HT-29 (cell line): ENCODE data around the gene GDA. TPM values are rescaled to one million over a fixed set of nuclear protein-coding genes. Genes with fewer than 3 reads are reported as not detected.

ENCODE experiments used
- DNase-seq: peaks from one replicate; pipeline ENCODE4 v3.0.0-alpha.2; 2015; ENCODE audit warnings: low spot score
- total RNA-seq: library from RNA; depleted of rRNA; stranded (reverse); fragments of >200 nt; shearing (Covaris generic); gene quantifications from 2 replicates; pipeline ENCODE4 v1.2.3, GENCODE V29; 2014

The GDA gene
- total RNA-seq, 1 experiment from 2014 or later: 45.4 TPM

DNA sequence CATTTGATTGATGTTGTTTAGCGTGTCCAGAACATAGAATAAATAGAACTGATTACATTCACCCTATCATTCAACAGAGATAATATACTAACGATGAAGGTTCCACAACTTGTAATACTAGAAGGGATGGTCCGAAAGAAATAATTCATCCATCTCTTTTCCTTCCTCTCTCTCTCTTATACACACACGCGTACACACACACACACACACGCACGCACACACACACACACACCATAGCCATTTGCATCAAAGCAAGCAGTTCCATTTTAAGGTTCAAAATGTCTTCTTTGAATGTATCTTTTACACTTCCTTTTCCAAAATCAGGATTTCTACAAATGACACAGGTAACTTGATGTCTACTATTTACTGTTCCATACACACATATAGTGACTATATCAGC lies 887 bp downstream of the GDA start:
- DNase-seq: peak; percentile 61

DNA sequence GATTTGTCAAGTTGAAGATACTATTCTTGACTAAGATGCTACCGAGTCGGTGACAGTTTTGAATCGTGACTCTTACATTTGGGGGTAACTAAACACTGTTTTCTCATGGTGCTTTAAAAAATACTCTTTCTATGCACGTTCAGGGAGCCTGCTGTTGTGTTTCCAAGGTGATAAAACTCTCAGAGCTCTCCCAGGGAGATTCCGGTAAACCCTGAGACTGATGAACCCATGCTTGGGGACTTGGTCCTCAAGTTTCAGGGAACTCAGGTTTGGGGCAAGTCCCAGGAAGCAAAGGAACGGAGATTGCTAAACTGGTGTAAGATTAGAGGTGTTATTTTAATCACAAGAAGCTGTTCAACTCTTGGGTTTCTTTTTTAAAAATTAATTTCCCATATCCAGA lies 1.4 kb downstream of the GDA start:
- peak; percentile 62 for DNase-seq

DNA sequence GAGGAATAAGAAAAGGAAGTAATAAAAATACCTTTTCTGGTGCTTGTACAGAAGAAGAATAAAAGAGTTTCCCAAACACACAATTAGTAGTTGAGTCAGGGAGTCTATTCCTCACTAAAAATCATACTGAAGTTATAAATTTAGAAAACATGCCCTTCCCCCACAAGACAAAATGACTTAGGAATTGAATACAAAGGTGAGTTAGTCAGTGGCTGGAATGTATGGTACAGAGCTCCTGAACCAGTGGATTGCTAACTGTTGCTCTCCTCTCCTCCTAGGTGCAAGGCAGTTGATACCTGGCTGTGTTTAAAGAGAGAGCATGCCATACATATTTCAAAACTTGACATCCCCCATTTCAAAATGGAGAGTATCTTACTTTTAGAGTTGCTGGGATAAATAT lies 1.9 kb downstream of the GDA start:
- peak; percentile 62 for DNase-seq

DNA sequence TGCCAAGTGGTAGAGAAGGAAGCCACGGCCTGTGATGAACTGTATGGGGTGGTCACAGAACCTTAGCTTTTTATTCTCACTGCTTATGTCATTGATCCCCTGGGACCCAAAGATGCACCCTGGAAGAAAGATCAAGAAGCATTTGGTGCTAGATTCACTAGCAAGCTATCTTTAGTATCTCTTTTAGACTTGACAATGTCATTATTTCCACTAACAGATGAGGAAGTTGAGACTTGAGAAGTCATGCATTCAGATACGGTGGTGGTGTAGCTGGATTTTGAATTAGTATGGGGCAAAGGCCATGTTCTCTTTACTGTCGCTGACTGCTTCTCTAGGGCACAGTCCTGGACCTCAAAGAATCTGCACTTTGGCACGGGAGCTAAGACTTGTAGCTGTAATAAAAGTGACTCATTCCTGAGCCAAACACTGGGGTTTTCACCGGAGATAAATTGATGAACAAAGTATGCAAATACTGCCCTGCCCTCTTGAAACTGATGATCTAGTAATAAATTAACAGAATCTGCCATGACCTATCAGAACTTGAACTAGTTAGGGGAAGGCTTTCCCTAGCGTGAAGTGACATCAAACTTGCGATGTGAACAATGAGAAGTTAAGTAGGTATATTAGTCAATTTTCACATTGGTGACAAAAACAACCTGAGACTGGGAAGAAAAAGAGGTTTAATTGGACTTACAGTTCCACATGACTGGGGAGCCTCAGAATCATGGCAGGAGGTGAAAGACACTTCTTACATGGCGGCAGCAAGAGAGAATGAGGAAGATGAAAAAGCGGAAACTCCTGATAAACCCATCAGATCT lies 5.4 kb downstream of the GDA start:
- DNase-seq: peak; percentile 89

DNA sequence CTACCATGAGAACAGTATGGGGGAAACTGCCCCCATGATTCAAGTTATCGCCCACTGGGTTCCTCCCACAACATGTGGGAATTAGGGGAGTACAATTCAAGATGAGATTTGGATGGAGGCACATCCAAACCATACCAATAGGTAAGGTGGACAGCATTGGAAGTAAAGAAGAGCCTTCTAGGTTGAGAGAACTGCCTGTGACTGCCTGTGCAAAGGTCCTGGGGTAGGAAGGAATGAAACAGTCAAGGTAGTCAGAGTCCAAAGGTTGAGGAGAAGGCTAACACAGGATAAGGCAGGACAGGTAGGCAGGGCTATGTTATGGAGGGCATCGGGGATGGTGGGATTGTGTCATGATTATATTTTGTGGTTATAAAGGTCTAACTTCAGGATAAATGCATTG lies 6.1 kb downstream of the GDA start:
- no peak for DNase-seq

DNA sequence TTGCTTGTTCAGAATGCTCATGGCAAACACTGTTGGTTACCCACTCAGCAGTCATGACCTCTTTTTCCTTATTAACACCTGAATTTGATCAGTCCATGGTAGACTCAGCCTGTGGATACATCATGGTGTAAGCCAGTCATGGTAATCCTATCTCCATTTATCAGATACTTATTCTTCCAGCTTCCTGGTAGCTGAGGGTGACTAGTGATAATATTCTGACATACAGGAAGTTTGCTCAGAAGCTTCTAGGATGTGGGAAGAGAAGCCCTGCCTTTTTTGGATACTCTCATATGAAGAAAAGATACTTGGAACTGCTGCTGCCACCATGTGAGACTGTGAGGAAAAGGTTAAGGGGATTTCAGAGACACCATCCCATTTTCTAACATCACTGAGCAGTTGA lies 7.3 kb downstream of the GDA start:
- no peak for DNase-seq

DNA sequence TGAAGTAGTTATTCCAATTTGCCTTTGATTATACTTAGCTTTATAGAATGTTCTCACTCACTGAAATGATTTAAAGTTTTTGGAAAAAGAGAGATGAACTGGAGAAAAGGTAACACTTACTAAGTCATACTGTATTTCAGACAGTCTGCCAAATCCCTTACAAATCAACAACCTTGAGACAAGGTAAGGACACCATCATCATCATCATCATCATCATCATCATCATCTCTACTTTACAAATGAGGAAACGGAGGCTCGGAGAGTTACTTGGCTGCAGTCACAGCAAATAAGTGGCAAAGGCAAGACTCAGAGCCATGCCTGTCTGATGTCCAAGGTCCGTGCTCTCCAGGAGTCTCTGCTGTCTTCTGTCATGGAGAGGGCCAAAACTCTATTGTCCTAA lies 9.4 kb downstream of the GDA start:
- DNase-seq: no peak

DNA sequence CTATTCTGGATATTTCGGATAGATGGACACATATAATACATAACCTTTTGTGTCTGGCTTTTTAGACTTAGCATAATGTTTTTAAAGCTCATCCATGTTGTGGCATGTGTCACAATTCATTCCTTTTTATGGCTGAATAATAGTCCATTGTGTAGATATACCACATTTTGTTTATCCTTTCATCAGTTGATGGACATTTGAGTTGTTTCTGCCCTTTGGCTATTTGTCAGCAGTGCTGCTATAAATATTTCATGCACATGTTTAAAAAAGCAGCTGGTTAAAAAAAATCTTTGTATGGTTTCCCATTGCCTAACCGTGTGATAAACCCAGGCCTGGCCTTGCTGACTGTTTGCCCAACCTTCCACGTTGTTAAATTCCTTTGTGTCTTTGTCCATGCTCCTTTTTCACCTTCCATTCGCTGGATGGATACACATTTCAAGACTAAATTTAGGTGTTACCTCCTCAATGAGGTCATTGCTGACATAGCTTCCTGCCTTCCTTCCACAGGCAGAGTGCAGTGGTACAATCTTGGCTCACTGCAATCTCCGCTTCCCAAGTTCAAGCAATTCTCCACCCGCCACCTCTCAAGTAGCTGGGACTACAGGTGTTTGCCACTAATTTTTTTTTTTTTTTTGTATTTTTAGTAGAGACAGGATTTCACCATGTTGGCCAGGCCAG lies 11.3 kb downstream of the GDA start:
- DNase-seq: no peak

DNA sequence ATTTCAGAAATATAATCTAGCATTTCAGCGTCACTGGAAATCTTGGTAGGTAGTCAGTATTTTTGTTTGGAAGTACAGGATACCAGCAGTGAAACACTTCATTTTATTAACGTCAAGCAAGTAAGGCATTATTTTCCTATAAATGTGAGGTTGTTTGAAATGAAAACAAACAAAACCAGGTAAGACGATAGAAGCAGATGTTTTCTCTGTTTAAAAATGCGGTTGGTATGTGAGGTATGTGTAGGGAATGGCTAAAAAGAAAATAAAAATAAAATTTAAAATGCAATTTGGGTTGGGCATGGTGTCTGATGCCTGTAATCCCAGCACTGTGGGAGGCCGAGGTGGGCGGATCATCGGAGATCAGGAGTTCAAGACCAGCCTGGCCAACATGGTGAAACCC lies 16.1 kb downstream of the GDA start:
- no peak for DNase-seq

DNA sequence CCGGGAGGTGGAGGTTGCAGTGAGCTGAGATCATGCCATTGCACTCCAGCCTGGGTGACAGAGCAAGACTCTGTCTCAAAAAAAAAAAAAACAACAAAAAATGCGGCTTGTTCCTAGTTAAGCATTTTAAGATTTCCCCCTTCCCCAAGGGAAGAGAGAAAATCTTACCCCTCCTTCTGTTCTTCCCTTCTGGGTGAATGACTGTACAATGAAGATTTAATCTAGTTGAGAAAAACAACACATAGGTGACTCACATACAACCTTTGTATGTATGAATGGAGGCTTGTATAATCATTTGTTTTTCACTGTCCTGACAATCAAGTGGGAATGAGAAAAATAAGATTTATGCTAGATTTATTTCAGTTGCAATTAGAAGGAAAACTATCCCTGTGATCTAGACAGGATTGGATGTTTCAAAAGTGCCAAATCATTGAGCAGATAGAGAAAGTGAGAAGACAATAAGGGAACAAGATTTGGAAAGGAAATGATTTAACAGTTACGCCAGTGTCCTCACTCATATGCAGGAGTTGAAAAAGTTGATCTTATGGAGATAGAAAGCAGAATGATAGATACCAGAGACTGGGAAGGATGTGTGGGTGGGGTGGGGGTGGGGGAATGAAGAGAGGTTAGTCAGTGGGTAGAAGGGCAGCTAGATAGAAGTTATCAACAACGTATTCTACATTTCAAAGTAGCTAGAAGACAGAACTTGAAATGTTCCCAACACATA lies 16.7 kb downstream of the GDA start:
- DNase-seq: no peak

DNA sequence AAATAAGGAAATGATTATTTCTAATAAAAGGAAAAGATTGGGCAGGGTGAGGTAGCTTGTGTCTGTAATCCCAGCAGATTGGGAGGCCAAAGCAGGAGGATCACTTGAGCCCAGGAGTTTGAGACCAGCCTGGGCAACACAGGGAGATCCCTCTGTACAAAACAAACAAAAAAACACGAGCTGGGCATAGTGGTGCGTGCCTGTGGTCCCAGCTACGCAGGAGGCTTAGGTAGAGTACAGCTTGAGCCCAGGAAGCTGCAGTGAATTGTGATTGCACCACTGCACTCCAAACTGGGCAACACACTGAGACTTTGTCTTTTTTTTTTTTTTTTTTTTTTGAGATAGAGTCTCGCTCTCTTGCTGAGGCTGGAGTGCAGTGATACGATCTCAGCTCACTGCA lies 18.8 kb downstream of the GDA start:
- no peak for DNase-seq

DNA sequence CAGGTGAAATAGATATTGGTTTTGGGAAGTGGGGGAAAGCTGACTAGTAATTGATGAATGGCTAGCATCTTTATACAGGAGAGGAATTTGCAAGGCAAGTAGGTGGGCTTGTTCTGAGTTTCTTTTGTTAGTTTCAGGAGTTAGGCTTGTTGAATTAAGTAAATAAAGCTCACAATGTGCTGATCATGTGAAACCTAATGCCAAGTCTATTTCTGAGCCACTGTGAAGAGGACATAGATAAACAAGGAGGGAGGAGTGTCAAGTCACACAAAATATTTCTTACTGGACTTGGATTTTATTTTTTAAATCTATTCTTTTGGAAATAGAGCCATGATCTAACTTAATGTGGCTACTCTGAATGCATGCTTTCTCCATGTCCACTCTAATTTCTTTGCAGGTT lies 19.9 kb downstream of the GDA start:
- no peak for DNase-seq

DNA sequence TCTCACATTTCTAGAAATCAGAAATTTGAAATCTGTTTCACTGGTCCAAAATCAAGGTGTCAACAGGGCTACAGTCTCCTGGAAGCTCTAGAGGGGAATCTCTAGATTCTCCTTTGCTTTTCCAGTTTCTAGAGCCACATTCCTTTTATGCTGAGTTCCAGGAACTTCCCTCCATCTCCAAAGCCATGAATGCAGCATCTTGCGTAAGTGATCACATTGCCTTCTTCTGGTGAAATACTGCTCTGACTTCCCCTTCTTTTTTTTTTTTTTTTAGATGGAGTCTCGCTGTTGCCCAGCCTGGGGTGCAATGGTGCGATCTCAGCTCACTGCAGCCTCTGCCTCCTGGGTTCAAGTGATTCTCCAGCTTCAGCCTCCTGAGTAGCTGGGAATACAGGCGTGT lies 23.8 kb downstream of the GDA start:
- no peak for DNase-seq

DNA sequence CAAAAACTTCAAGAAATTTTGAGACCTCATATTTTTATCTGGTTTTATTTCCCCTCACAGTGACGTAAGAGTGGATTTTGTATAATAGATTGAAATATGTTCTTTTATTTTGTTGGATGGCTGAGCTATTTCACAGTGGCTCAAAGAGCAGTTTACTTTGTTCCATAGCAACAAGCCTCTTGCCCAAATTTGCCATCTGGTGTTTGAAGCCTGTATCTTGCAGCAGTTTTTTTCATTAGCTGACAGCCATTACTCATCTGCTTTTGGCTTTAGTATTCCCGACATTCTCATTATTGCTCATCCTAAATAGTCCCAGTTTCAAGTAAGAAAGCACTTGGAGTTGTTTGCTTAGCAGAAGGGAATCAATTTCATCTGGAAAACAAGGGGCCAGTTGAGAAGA lies 36.3 kb downstream of the GDA start:
- no peak for DNase-seq

DNA sequence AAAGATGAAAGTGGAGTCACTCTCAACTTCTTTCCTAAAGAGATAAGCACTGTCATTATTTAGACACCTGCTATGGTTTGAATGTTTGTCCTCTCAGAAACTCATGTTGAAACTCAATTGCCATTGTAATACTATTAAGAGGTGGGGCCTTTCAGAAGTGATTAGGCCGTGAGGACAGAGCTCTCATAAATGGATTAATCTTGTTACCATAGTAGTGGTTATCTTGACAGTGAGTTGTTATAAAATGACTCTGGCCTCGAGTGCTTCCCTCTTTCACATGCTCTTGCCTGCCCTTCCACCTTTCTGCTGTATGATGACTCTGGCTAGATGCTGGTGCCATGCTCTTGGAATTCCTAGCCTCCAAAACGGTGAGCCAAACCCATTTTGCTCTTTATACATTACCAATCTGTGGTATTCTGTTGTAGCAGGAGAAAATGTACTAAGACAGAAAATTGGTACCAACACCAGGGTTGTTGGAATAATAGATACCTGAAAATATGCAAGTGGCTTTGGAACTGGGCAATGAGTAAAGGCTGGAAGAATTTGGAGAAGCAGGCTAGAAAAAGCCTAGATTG lies 38.0 kb downstream of the GDA start:
- no peak for DNase-seq

DNA sequence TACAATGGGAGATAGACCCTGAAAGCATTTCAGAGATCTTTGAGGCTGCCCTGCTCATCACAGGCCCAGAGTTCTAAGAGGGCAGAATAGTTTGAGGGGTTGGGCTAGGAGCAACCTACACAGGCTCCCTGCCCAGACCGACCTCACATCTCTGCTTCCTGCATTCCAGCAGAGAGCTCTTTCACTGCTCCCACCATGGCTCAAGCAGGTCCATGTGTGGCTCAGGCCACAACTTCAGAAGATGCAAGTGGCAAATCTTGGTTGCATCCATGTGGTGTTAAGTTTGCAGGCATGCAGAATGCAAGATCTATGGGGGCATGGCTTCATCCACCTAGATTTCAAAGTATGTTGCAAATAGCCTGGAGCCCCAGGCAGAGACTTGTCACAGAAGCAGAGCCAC lies 39.0 kb downstream of the GDA start:
- DNase-seq: no peak

DNA sequence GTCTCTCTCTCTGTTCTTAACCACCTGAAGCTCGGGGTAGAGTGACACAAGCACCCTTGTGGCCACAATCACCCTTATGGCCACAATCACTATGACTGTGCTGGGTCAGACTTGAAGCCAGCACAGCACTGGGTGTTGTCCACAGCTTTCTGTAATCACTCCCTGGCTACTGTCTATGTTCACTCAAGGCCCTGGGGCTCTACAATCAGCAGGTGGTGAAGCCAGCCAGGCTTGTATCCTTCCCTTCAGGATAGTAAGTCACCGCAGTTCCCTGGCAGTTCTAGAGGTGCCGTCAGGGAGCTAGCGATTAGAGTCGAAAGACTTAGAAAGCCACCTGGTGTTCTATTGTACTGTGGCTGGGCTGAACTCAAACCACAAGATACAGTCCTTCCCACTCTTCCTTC lies 44.2 kb downstream of the GDA start:
- no peak for DNase-seq

DNA sequence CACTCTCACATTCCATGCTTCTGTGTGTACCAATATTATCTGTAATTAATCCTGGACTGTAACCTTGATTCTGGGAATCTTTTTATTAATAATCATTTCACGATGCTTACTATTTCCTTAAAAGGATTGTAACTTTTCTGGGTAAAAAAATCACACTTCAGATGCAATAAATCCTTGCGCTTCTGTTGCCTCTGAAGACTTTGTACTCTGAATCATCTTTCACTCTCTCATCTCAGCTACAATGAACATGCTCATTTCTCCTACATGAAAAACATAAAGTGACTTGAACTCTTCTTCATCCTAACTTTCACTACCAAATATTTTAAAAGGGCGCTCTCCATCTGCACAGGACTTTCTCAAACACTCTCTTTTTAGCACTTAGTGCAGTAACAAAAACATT lies 50.0 kb downstream of the GDA start:
- no peak for DNase-seq

DNA sequence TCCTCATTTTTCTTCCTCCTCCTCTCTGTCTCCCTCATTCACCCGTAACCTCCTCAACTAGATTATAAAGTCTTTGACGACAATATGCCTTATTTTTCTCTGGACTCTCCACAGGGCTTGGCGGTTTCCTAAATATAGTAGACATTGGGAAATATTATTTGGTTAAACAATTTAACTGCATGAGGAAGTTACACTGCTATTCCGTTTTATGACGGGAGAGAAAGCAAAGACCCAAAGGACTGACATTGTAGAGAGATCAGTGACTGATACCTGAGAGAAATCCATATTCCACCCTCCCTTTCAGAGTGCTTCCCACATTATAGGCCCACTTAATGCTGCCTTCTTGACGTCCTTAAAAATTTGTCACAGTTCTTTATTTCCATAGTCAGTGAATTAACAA lies 51.2 kb downstream of the GDA start:
- DNase-seq: no peak

DNA sequence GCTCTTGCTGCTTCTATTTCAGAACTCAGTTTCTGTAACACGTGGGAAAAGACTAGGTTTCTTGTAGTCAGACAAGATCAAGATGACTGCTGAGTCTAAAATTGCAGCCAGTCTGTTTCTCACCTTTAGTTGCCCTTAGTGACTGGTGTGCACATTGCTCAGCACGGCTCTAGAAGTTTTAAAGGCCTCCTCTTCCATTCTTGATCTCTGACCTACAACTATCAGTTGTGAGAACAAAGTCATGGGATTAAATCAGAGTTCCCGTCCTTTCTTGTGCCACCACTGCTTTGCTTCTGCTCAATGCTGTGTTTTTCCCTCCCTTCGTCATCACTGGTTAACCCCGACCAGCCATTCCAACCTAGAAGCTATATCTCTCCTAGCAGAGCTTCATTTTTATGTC lies 52.8 kb downstream of the GDA start:
- DNase-seq: no peak

DNA sequence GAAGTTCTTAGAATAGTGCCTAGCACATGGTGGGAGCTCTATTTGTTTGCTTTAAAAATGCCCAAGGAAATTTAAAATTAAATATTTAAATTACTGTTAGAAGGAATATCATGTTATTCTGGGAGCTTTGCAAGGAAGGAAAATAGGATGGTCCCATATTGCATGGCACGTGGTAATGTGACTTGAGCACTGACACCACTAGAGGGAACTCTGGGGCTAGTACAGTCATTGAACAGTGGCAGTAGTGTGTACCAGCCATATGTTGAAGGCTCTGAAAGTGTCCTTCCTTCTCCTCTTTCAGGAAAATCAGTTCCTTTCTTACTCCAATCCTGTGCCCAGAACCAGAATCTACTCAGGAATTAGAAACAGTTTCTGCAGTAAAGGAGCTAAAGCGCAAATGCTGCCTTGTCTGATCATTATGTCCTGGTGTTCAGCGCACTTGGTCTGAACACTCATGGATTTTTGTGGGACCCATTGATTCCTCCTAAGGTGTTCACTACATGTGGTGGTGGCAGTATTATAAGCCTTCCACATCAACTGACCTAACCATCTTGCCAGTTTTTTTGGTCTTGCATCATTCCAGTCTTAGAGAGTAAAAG lies 54.1 kb downstream of the GDA start:
- peak; percentile 87 for DNase-seq

DNA sequence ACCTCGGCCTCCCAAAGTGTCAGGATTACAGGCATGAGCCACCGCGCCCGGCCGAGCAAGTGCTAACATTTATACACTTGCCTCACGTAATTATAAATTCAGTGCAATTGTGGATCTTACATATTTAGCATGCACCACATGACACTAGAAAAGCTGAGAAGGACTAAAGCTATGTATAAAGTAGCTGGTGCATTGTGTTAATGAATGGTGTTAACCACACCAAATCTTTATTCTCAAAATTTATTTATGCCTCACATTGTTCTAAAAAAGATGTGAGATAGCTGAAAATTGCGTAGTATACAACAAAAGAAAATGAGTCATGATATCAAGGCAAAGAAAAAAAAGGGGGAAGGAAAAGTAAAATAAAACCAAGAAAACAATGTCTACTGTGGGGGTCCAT lies 54.8 kb downstream of the GDA start:
- DNase-seq: no peak
